Esophagus squamous epithelium (tissue), 4 donors: ENCODE measurements around the gene CLCF1.

Source experiments
- CTCF ChIP-seq, 6 experiments: fragments of 450-650 bp in 4 of 6; fragments of 200-600 bp in 2 of 6; sonication (generic) in 2 of 6; IDR thresholded peaks; one replicate each; pipeline ENCODE4 v1.5.1; 2016 to 2019; ENCODE audit warnings: antibody characterized with exemption in 6 of 6, mild to moderate bottlenecking in 4 of 6, moderate library complexity in 4 of 6
- POLR2A ChIP-seq, 4 donors: fragments of 450-650 bp; IDR thresholded peaks; one replicate each; pipeline ENCODE4 v1.6.1; 2017; ENCODE audit warnings: antibody characterized with exemption in 4 of 4, mild to moderate bottlenecking in 4 of 4, moderate library complexity in 3 of 4

DNA sequence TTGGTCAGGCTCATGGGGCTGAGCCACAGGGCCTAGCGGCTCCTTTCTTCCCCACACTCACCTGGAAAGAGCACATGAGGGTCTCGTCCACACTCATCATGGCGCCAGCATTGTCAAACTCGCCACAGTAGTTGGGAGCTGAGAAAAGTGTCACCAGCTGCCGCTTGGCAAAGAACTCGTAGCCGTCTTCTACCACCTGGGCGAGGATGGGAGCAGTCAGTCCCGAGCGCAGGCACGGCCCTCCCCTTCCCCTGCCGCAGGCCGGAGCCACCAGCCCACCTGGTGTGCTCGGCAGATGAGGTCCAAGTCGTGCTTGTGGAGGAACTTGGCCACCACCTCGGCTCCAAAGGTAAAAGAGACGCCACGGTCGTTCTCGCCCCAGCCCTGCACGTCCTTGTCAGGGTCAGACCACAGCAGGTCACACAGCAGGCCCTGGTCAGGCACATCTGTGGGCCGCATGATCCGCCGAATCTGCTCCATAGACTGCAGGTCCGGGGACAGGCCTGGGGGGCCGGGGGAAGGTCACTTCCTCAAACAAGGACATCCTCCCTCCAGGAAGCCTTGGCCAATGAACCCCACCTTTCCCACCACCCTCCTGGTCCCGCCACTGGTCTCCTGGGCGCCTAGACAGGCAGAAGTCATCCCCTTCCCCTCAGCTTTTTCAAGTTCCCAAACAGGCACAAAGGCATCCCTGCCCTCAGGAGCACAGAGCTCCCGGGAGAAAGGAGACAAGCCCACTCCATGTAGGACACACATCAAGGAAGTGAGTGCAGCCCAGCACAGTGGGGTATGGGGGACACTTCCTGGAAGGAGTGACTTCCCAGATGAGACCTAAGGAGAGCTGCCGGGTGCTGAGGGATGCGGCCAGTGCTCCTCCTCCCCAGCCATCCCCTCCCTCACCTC lies 25.5 kb upstream of the CLCF1 start:
- TF ChIP-seq CTCF (IDR thresholded peaks at IDR 0.05) (no peak), POLR2A (IDR thresholded peaks at IDR 0.05) (no peak)
